GM19463 (cell line): Measurements from ENCODE around the gene MSLN.
"Not testable (repeated sequence)": the region's sequence is repeated elsewhere in the genome, so short reads cannot be mapped to it uniquely, and the experiment has no call there.

ENCODE experiments used
- ATAC-seq: cut with Tn5 transposase; IDR thresholded peaks from one replicate; pipeline ENCODE4 v1.9.1; 2021; ENCODE audit warnings: mild to moderate bottlenecking, moderate library complexity; ENCODE audit not compliant: unreplicated experiment

Gene MSLN

GRCh38 chr16:734208-734980 is 26.1 kb upstream of the MSLN start:
- no peak for ATAC-seq

- no peak for ATAC-seq
Measured at GRCh38 chr16:734981-735881, 25.3 kb upstream of the MSLN start.

GRCh38 chr16:735982-736453 is 24.5 kb upstream of the MSLN start:
- no peak for ATAC-seq

- ATAC-seq = no peak
Measured at GRCh38 chr16:736936-737481, 23.5 kb upstream of the MSLN start.

- no peak for ATAC-seq
Measured at GRCh38 chr16:739560-740458, 20.7 kb upstream of the MSLN start.

- ATAC-seq = no peak
Measured at GRCh38 chr16:740459-740763, 20.1 kb upstream of the MSLN start.

- ATAC-seq = peak; percentile 78
Measured at GRCh38 chr16:740764-741505, 19.6 kb upstream of the MSLN start, which contains the start of gene CIAO3. Gene CIAO3 (minus strand): TSS chr16:740997. CDS start chr16:740985, 12 bp downstream.

GRCh38 chr16:741986-742629 is 18.4 kb upstream of the MSLN start:
- ATAC-seq = no peak

GRCh38 chr16:742894-743293 is 17.6 kb upstream of the MSLN start:
- not testable (repeated sequence) for ATAC-seq

- no peak for ATAC-seq
Measured at GRCh38 chr16:743794-744500, 16.6 kb upstream of the MSLN start.

- no peak for ATAC-seq
Measured at GRCh38 chr16:745739-746138, 14.8 kb upstream of the MSLN start.

- ATAC-seq = no peak
Measured at GRCh38 chr16:746637-747036, 13.9 kb upstream of the MSLN start.

GRCh38 chr16:747978-748746 is 12.4 kb upstream of the MSLN start:
- no peak for ATAC-seq

GRCh38 chr16:749010-749409 is 11.5 kb upstream of the MSLN start:
- no peak for ATAC-seq

GRCh38 chr16:750485-750884 is 10.0 kb upstream of the MSLN start:
- ATAC-seq = no peak

GRCh38 chr16:751152-752006 is 9.2 kb upstream of the MSLN start:
- ATAC-seq = no peak

- no peak for ATAC-seq
Measured at GRCh38 chr16:752007-752312, 8.6 kb upstream of the MSLN start.
